Adrenal gland (tissue), 12 donors: ENCODE data around the gene TMEM229A. TPM values are rescaled to one million over a fixed set of nuclear protein-coding genes. Genes with fewer than 3 reads are reported as not detected.
A peak's percentile ranks its signal among the peaks of the same experiment; 100 is the strongest.

Experiments
- DNase-seq, 7 donors: peaks; one replicate each; pipeline ENCODE4 v3.0.0-alpha.2; 2019 to 2020
- H3K27ac ChIP-seq, 5 donors: fragments of 200-600 bp; sonication (generic) in 4 of 5; 1 replicate in 3 of 5; 2 replicates in 2 of 5; pipeline versions ENCODE4 v1.5.1 to v1.8.0; 2016 to 2020; ENCODE audit warnings: mild to moderate bottlenecking in 1 of 5
- H3K27me3 ChIP-seq: fragments of 200-600 bp; 2 replicates; pipeline ENCODE4 v1.8.0; 2021
- H3K36me3 ChIP-seq, 2 donors: fragments of 200-600 bp; replicated peaks in 1 of 2; 1 replicate in 1 of 2; 2 replicates in 1 of 2; pipeline versions ENCODE4 v1.5.1 to v1.8.0; 2018 to 2022
- H3K4me1 ChIP-seq, 2 donors: fragments of 200-600 bp; replicated peaks in 1 of 2; 1 replicate in 1 of 2; 2 replicates in 1 of 2; pipeline versions ENCODE4 v1.5.1 to v1.8.0; 2018 to 2021
- H3K4me3 ChIP-seq, 4 donors: fragments of 200-600 bp; sonication (generic) in 3 of 4; one replicate each; pipeline ENCODE4 v1.5.1; 2016 to 2018
- H3K9me3 ChIP-seq, 3 donors: fragments of 200-600 bp; sonication (generic) in 1 of 3; replicated peaks in 1 of 3; 1 replicate in 2 of 3; 2 replicates in 1 of 3; pipeline versions ENCODE4 v1.5.1 to v1.8.0; 2016 to 2021
- CTCF ChIP-seq, 6 experiments: fragments of 450-650 bp in 4 of 6; fragments of 200-600 bp in 2 of 6; sonication (generic) in 1 of 6; IDR thresholded peaks; 1 replicate in 5 of 6; 2 replicates in 1 of 6; pipeline versions ENCODE4 v1.5.1 to v1.8.0; 2016 to 2021; ENCODE audit warnings: antibody characterized with exemption in 6 of 6, mild to moderate bottlenecking in 2 of 6, moderate library complexity in 1 of 6
- POLR2A ChIP-seq, 2 donors: fragments of 450-650 bp; IDR thresholded peaks; one replicate each; pipeline ENCODE4 v1.6.1; 2017; ENCODE audit warnings: antibody characterized with exemption in 2 of 2, mild to moderate bottlenecking in 2 of 2, moderate library complexity in 1 of 2
- WGBS, 4 donors: extraction: QIAGEN DNeasy Blood & Tissue Kit in 2 of 4; methylation state at CpG; one replicate each; pipeline versions ENCODE4 v1.1.5 to v1.1.7; 2013 to 2017; 5-methylcytosine and 5-hydroxymethylcytosine counted together
- intact Hi-C, 2 donors: fragments of 100-400 bp; cut with DNase I; formaldehyde crosslinking; loops; one replicate each; pipeline versions ENCODE4 v1.14.1 to v1.15.0; 2022 to 2023
- polyA plus RNA-seq, 3 donors: library from polyadenylated mRNA; stranded (reverse); fragments of 200-250 nt in 2 of 3; fragments of 350-450 nt in 1 of 3; fragmentation: Illumina TruSeq in 1 of 3; extraction: RNeasy Lipid Tissue Mini Kit (QIAGEN cat#74804) in 1 of 3; gene quantifications; one replicate each; pipeline ENCODE4 v1.2.3, GENCODE V29; 2013 to 2014
- total RNA-seq, 9 donors: library from RNA; depleted of rRNA in 4 of 9; stranded (reverse); fragments of >200 nt in 4 of 9; fragments of 120-200 nt in 1 of 9; fragmentation: NEBNext Ultra II Directional in 1 of 9; extraction: Animal tissue kit (Norgen Biotek cat#: 25700) in 1 of 9; gene quantifications; one replicate each; pipeline versions ENCODE4 v1.1.0 to v1.2.4, GENCODE V29; 2013 to 2023
- donor health status: healthy with polysubstance abuse.
- donor health status: Bipolar disorder and iron deficiency.
- donor health status: DM: yes; HTN: yes; CAD: no.
- donor health status: DM: no; HTN: no; CAD: no.
- donor health status: DM: no; HTN: no; CAD: no.
- donor health status: DM: yes; HTN: yes; CAD: no.

The TMEM229A gene
- total and polyA plus RNA-seq, 12 donors, result 0.32 to 7.2 (median 1.7) TPM

- Histone ChIP-seq H3K27ac (no peak overlapping the region), H3K27me3 (no peaks in the 10 kb centered on the region), H3K36me3 (no peaks in the 10 kb centered on the region), H3K4me1 (no peaks in the 10 kb centered on the region), H3K4me3 (no peak overlapping the region), H3K9me3 (peaks cover 0 to 4% (median 0%) of the 10 kb centered on the region in 3 donors)
- no peak for DNase-seq
- WGBS, 4 donors, result 90 to 98% (median 93%) methylated on average over 3 of the region's 3 CpGs
- TF ChIP-seq CTCF (IDR thresholded peaks at IDR 0.05) (no peak), POLR2A (IDR thresholded peaks at IDR 0.05) (no peak)
- intact Hi-C loops, result no loop called here
Observed at GRCh38 chr7:123999703-124000102, 33.2 kb downstream of the TMEM229A start.

GRCh38 chr7:123998921-123999320 lies 33.9 kb downstream of the TMEM229A start:
- no peak overlapping the region for H3K4me3 ChIP-seq
- peaks cover 0 to 4% (median 0%) of the 10 kb centered on the region in 3 donors for H3K9me3 ChIP-seq
- intact Hi-C loops, result no loop called here
- no peaks in the 10 kb centered on the region for H3K4me1 ChIP-seq
- TF ChIP-seq POLR2A (IDR thresholded peaks at IDR 0.05), result no peak
- no peak for TF ChIP-seq CTCF (IDR thresholded peaks at IDR 0.05)
- 76 to 86% (median 84%) methylated on average over 5 of the region's 5 CpGs for WGBS, 4 donors
- no peak overlapping the region for H3K27ac ChIP-seq
- no peaks in the 10 kb centered on the region for H3K27me3 ChIP-seq
- no peaks in the 10 kb centered on the region for H3K36me3 ChIP-seq
- DNase-seq, result peak in 1 of 7 donors; percentile 6

GRCh38 chr7:123996327-123996625 lies 36.6 kb downstream of the TMEM229A start:
- TF ChIP-seq POLR2A (IDR thresholded peaks at IDR 0.05), result no peak
- TF ChIP-seq CTCF (IDR thresholded peaks at IDR 0.05), result no peak
- H3K27ac ChIP-seq, result no peak overlapping the region
- H3K4me1 ChIP-seq, result no peaks in the 10 kb centered on the region
- H3K9me3 ChIP-seq, result no peaks in the 10 kb centered on the region
- no peaks in the 10 kb centered on the region for H3K27me3 ChIP-seq
- intact Hi-C loops, result no loop called here
- no peaks in the 10 kb centered on the region for H3K36me3 ChIP-seq
- WGBS, 4 donors, result 90 to 97% (median 90%) methylated on average over 6 of the region's 6 CpGs
- H3K4me3 ChIP-seq, result no peak overlapping the region
- DNase-seq, result no peak

- Histone ChIP-seq H3K4me3 (no peak overlapping the region), H3K27ac (no peak overlapping the region), H3K36me3 (no peaks in the 10 kb centered on the region), H3K9me3 (no peaks in the 10 kb centered on the region), H3K27me3 (no peaks in the 10 kb centered on the region), H3K4me1 (no peaks in the 10 kb centered on the region)
- intact Hi-C loops, result no loop called here
- DNase-seq, result no peak
- 87 to 93% (median 90%) methylated on average over 10 of the region's 10 CpGs for WGBS, 4 donors
- TF ChIP-seq POLR2A (IDR thresholded peaks at IDR 0.05) (no peak), CTCF (IDR thresholded peaks at IDR 0.05) (no peak)
Observed at GRCh38 chr7:123995617-123996326, 37.1 kb downstream of the TMEM229A start.
